ENCODE measurements around the gene ZFP3.

The ZFP3 gene

GRCh38 chr17:5080591-5080990, 2.3 kb downstream of the ZFP3 start:
- TF ChIP-seq CTCF (conservative IDR thresholded peaks at IDR 0.05), result no peak
- H3K27ac ChIP-seq, result no peak overlapping the region

DNA sequence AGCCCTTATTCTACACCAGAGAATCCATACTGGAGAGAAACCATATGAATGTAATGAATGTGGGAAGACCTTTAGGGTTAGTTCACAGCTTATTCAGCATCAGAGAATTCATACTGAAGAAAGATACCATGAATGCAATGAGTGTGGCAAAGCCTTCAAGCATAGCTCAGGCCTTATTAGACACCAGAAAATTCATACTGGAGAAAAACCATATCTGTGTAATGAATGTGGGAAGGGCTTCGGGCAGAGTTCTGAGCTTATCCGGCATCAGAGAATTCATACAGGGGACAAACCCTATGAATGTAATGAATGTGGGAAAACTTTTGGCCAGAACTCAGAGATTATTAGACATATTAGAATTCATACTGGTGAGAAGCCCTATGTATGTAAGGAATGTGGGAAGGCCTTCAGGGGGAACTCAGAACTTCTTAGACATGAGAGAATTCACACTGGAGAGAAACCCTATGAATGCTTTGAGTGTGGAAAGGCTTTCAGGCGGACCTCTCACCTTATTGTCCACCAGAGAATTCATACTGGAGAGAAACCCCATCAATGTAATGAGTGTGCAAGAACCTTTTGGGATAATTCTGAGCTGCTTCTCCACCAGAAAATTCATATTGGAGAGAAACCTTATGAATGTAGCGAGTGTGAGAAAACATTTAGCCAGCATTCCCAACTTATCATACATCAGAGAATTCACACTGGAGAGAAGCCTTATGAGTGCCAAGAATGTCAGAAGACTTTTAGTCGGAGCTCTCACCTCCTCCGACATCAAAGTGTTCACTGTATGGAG, 14.1 kb downstream of the ZFP3 start:
- no peak for TF ChIP-seq CTCF (conservative IDR thresholded peaks at IDR 0.05)
- no peak overlapping the region for H3K27ac ChIP-seq

- no peak for TF ChIP-seq CTCF (conservative IDR thresholded peaks at IDR 0.05)
- H3K27ac ChIP-seq, result no peak overlapping the region
Measured at GRCh38 chr17:5096731-5097100, 18.4 kb downstream of the ZFP3 start.

GRCh38 chr17:5097101-5097834, 19.0 kb downstream of the ZFP3 start:
- TF ChIP-seq CTCF (conservative IDR thresholded peaks at IDR 0.05), result no peak
- no peak overlapping the region for H3K27ac ChIP-seq

DNA sequence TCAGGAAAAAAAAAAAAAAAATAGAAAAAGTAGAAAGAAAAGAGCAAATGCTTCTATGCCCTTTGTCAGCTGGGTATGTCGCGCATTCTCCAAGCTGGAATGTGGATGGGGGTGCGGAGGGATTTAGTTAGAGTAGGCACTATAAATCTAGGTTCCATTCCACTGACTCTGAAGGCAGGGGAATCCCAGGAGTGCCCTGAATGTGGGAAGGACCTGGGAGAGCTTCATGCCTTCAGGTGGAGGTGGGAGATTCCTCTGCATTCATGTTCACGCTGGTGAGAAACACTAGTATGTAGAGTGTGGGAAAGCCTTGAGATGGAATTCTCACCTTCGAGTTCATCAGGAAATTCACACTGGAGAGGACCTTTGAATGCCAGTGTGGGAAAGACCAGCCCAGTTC, 21.0 kb downstream of the ZFP3 start:
- TF ChIP-seq CTCF (conservative IDR thresholded peaks at IDR 0.05), result no peak
- no peak overlapping the region for H3K27ac ChIP-seq

DNA sequence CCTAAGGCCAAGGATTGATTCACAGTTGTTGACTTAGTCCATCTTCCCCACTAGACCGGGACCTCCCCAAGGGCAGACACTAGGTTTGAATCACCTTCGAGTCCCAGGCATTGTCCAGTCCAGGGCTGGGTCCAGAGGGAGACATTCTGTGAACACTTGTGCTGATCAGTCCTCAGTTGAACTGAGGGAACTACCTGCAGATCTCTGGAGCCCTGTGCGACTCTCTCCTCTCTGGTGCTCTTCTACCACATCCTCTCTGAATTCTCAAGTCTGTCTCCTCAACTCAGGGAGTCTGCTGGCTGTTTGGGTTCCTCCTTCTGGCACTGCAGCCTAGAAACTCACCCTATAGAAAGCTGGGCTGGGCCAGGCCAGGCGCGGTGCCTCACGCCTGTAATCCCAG, 22.6 kb downstream of the ZFP3 start:
- TF ChIP-seq CTCF (conservative IDR thresholded peaks at IDR 0.05), result no peak
- no peak overlapping the region for H3K27ac ChIP-seq

- peak overlapping the region; percentile 74 for H3K27ac ChIP-seq
- TF ChIP-seq CTCF (conservative IDR thresholded peaks at IDR 0.05), result no peak
Measured at GRCh38 chr17:5110816-5111215, 32.5 kb downstream of the ZFP3 start.
